ENCODE measurements around the gene C1QTNF3.

Gene C1QTNF3

GRCh38 chr5:34062419-34062818, 19.4 kb upstream of the C1QTNF3 start:
- Histone ChIP-seq H4K20me1 (ENCODE audit: control insufficient read depth, insufficient read depth, low read depth, low read length) (no peaks in the 10 kb centered on the region), H3K9me3 (ENCODE audit: control insufficient read depth, insufficient read depth, low read length) (no peaks in the 10 kb centered on the region; the same call in 1 of the 2 replicates), H3K79me2 (ENCODE audit: control insufficient read depth, low read length) (no peaks in the 10 kb centered on the region), H3K9me2 (replicated peaks; ENCODE audit: control insufficient read depth, low read length) (no peaks in the 10 kb centered on the region), H3K4me2 (ENCODE audit: low read length) (no peak overlapping the region), H3K4me3 (ENCODE audit: low read length) (no peak overlapping the region), H3K4me1 (ENCODE audit: control insufficient read depth, low read length) (no peaks in the 10 kb centered on the region), H3K36me3 (ENCODE audit: control insufficient read depth, low read length) (no peaks in the 10 kb centered on the region), H3F3A (ENCODE audit: control insufficient read depth, insufficient read depth) (no peaks in the 10 kb centered on the region), H3K27me3 (ENCODE audit: control insufficient read depth, low read length) (no peaks in the 10 kb centered on the region), H3K27ac (ENCODE audit: low read depth, low read length) (no peak overlapping the region)
- TF ChIP-seq EZH2phosphoT487 (IDR thresholded peaks at IDR 0.05; ENCODE audit: borderline replicate concordance, low read length) (no peak), CTCF (IDR thresholded peaks at IDR 0.05; ENCODE audit: low read depth, low read length, poor library complexity, severe bottlenecking) (no peak)

GRCh38 chr5:34061993-34062392, 19.0 kb upstream of the C1QTNF3 start:
- Histone ChIP-seq H3F3A (ENCODE audit: control insufficient read depth, insufficient read depth) (no peaks in the 10 kb centered on the region), H3K27ac (ENCODE audit: low read depth, low read length) (no peak overlapping the region), H3K4me2 (ENCODE audit: low read length) (no peak overlapping the region), H3K79me2 (ENCODE audit: control insufficient read depth, low read length) (no peaks in the 10 kb centered on the region), H3K36me3 (ENCODE audit: control insufficient read depth, low read length) (no peaks in the 10 kb centered on the region), H4K20me1 (ENCODE audit: control insufficient read depth, insufficient read depth, low read depth, low read length) (no peaks in the 10 kb centered on the region), H3K9me2 (replicated peaks; ENCODE audit: control insufficient read depth, low read length) (no peaks in the 10 kb centered on the region), H3K9me3 (ENCODE audit: control insufficient read depth, insufficient read depth, low read length) (no peaks in the 10 kb centered on the region; the same call in 1 of the 2 replicates), H3K27me3 (ENCODE audit: control insufficient read depth, low read length) (no peaks in the 10 kb centered on the region), H3K4me1 (ENCODE audit: control insufficient read depth, low read length) (no peaks in the 10 kb centered on the region), H3K4me3 (ENCODE audit: low read length) (no peak overlapping the region)
- no peak for TF ChIP-seq CTCF (IDR thresholded peaks at IDR 0.05; ENCODE audit: low read depth, low read length, poor library complexity, severe bottlenecking)
- TF ChIP-seq EZH2phosphoT487 (IDR thresholded peaks at IDR 0.05; ENCODE audit: borderline replicate concordance, low read length), result no peak

- H3K4me3 ChIP-seq (ENCODE audit: low read length), result no peak overlapping the region
- H3K4me1 ChIP-seq (ENCODE audit: control insufficient read depth, low read length), result no peaks in the 10 kb centered on the region
- H3K36me3 ChIP-seq (ENCODE audit: control insufficient read depth, low read length), result no peaks in the 10 kb centered on the region
- H3K27me3 ChIP-seq (ENCODE audit: control insufficient read depth, low read length), result no peaks in the 10 kb centered on the region
- H3F3A ChIP-seq (ENCODE audit: control insufficient read depth, insufficient read depth), result no peaks in the 10 kb centered on the region
- no peaks in the 10 kb centered on the region; the same call in 1 of the 2 replicates for H3K9me3 ChIP-seq (ENCODE audit: control insufficient read depth, insufficient read depth, low read length)
- no peaks in the 10 kb centered on the region for H3K9me2 ChIP-seq (replicated peaks; ENCODE audit: control insufficient read depth, low read length)
- H3K79me2 ChIP-seq (ENCODE audit: control insufficient read depth, low read length), result no peaks in the 10 kb centered on the region
- no peaks in the 10 kb centered on the region for H4K20me1 ChIP-seq (ENCODE audit: control insufficient read depth, insufficient read depth, low read depth, low read length)
- no peak overlapping the region for H3K4me2 ChIP-seq (ENCODE audit: low read length)
- TF ChIP-seq CTCF (IDR thresholded peaks at IDR 0.05; ENCODE audit: low read depth, low read length, poor library complexity, severe bottlenecking), result no peak
- no peak for TF ChIP-seq EZH2phosphoT487 (IDR thresholded peaks at IDR 0.05; ENCODE audit: borderline replicate concordance, low read length)
- H3K27ac ChIP-seq (ENCODE audit: low read depth, low read length), result no peak overlapping the region
Measured at GRCh38 chr5:34059977-34060376, 17.0 kb upstream of the C1QTNF3 start.

Data from DOHH2 (cell line).